ENCODE results near the gene IRGQ.

Gene IRGQ

DNA sequence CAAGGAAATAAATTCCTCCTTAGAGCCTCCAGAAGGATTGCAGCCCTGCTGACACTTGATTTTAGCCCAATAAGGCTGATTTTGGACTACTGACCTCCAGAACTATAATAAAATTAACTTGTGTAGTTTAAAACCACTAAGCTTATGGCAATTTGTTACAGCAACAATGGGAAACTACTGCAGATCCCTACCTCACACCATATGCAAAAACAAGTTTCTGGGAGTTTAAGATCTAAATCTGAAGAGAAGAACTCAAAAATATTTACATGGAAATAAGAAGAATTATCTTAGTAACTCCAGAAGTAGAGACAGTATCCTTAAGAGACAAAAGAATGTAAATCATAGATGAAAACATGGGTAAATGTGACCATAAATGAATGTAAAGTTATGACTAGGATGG lies 57.0 kb downstream of the IRGQ start:
- no peak for DNase-seq

DNA sequence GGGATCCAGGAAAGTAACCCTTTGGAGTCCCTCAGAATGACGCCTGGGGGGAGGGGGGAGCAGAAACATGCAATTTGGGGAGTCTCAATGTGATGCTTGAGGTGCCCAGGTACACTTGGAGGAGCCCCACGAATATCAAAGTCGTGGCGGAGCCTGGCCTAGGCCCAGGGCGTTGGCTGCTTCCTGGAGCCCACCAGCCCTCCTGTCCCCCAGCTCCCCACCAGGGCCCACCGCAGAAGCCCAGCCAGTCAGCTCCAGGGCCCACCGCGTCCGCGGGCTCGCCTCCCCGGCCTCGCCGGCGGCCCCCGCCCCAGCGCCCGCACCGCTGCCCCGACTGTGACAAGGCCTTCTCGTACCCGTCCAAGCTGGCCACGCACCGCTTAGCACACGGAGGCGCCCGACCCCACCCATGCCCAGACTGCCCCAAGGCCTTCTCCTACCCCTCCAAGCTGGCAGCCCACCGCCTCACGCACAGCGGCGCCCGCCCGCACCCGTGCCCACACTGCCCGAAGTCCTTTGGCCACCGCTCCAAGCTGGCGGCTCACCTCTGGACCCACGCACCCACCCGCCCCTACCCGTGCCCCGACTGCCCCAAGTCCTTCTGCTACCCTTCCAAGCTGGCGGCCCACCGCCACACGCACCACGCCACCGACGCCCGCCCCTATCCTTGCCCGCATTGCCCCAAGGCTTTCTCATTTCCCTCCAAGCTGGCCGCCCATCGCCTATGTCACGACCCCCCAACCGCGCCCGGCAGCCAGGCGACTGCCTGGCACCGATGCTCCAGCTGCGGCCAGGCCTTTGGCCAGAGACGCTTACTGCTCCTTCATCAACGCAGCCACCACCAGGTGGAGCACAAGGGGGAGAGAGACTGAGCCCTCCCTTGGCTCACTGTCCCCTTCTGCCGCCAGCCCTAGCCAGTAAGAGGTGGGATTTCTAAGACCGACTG lies 60.8 kb downstream of the IRGQ start:
- peak; percentile 83 for DNase-seq

All from retina (tissue), 1 donor.